ENCODE data around the gene AMPH. TPM values are rescaled to one million over a fixed set of nuclear protein-coding genes. Genes with fewer than 3 reads are reported as not detected.

Gene AMPH
- total RNA-seq, 1 experiment from 2014 or later = 9.0 TPM

DNA sequence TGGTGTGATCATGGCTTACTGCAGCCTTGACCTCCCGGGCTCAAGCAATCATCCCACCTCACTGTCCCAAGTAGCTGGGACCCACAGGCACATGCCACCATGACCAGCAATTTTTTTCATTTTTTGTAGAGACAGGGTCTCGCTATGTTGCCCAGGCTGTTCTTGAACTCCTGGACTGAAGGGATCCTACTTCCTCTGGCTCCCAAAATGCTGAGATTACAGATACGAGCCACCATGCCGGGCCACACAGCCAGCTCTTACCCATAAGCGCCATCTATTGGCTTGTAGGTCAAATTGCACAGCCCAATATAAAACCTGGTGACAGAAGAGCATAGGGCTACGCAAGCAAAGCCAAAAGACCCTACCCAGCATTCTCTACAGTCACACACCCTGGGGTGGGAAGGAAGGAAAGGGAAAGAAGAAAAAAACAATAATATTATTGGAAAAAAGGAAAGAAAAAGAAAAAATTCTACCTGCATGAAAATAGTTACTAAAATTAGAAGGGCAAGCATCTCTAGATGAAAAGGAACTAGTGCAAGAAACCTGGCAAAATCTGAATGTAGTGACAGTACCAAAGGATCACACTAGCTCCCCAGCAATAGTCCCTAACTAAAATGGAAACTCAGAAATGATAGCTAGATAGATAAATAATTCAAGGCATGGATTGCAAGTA lies 29.4 kb upstream of the AMPH start:
- Mint-ChIP-seq H3K4me1 (no peaks in the 10 kb centered on the region), H3K27me3 (ENCODE audit: low read depth) (no peaks in the 10 kb centered on the region; the same call in 1 of the 2 replicates), H3K27ac (no peak overlapping the region), H3K36me3 (no peaks in the 10 kb centered on the region), H3K9me3 (peaks cover 4% of the 10 kb centered on the region), H3K4me3 (no peak overlapping the region)
- ChIA-PET CTCF (interaction anchor here (0.6 to 2.3 kb wide), 12 partner anchors 18 to 287 kb away, joined by 3 to 8 read pairs (median 5); partner anchors contain the start of gene AMPH), POLR2A (no interaction called here)
- ATAC-seq = peak; percentile 99
- DNase-seq (ENCODE audit: low spot score) = peak; percentile 37
- no peak for TF ChIP-seq ZNF671 (CRISPR knock-in tag; IDR thresholded peaks at IDR 0.05)
- TF ChIP-seq, protein P1, sequence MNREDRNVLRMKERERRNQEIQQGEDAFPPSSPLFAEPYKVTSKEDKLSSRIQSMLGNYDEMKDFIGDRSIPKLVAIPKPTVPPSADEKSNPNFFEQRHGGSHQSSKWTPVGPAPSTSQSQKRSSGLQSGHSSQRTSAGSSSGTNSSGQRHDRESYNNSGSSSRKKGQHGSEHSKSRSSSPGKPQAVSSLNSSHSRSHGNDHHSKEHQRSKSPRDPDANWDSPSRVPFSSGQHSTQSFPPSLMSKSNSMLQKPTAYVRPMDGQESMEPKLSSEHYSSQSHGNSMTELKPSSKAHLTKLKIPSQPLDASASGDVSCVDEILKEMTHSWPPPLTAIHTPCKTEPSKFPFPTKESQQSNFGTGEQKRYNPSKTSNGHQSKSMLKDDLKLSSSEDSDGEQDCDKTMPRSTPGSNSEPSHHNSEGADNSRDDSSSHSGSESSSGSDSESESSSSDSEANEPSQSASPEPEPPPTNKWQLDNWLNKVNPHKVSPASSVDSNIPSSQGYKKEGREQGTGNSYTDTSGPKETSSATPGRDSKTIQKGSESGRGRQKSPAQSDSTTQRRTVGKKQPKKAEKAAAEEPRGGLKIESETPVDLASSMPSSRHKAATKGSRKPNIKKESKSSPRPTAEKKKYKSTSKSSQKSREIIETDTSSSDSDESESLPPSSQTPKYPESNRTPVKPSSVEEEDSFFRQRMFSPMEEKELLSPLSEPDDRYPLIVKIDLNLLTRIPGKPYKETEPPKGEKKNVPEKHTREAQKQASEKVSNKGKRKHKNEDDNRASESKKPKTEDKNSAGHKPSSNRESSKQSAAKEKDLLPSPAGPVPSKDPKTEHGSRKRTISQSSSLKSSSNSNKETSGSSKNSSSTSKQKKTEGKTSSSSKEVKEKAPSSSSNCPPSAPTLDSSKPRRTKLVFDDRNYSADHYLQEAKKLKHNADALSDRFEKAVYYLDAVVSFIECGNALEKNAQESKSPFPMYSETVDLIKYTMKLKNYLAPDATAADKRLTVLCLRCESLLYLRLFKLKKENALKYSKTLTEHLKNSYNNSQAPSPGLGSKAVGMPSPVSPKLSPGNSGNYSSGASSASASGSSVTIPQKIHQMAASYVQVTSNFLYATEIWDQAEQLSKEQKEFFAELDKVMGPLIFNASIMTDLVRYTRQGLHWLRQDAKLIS (CRISPR knock-in tag; IDR thresholded peaks at IDR 0.05; ENCODE audit: borderline replicate concordance) = no peak
- TF ChIP-seq, protein P2, sequence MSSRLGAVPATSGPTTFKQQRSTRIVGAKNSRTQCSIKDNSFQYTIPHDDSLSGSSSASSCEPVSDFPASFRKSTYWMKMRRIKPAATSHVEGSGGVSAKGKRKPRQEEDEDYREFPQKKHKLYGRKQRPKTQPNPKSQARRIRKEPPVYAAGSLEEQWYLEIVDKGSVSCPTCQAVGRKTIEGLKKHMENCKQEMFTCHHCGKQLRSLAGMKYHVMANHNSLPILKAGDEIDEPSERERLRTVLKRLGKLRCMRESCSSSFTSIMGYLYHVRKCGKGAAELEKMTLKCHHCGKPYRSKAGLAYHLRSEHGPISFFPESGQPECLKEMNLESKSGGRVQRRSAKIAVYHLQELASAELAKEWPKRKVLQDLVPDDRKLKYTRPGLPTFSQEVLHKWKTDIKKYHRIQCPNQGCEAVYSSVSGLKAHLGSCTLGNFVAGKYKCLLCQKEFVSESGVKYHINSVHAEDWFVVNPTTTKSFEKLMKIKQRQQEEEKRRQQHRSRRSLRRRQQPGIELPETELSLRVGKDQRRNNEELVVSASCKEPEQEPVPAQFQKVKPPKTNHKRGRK (CRISPR knock-in tag; IDR thresholded peaks at IDR 0.05; ENCODE audit: borderline replicate concordance) = no peak
- no peak for TF ChIP-seq FOXJ3 (CRISPR knock-in tag; IDR thresholded peaks at IDR 0.05; ENCODE audit: borderline replicate concordance)
- TF ChIP-seq, protein P3, sequence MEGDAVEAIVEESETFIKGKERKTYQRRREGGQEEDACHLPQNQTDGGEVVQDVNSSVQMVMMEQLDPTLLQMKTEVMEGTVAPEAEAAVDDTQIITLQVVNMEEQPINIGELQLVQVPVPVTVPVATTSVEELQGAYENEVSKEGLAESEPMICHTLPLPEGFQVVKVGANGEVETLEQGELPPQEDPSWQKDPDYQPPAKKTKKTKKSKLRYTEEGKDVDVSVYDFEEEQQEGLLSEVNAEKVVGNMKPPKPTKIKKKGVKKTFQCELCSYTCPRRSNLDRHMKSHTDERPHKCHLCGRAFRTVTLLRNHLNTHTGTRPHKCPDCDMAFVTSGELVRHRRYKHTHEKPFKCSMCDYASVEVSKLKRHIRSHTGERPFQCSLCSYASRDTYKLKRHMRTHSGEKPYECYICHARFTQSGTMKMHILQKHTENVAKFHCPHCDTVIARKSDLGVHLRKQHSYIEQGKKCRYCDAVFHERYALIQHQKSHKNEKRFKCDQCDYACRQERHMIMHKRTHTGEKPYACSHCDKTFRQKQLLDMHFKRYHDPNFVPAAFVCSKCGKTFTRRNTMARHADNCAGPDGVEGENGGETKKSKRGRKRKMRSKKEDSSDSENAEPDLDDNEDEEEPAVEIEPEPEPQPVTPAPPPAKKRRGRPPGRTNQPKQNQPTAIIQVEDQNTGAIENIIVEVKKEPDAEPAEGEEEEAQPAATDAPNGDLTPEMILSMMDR (IDR thresholded peaks at IDR 0.05) = peak; percentile 77
- no peak for TF ChIP-seq ZNF423 (CRISPR knock-in tag; IDR thresholded peaks at IDR 0.05)
- TF ChIP-seq TCF7 (CRISPR knock-in tag; IDR thresholded peaks at IDR 0.05; ENCODE audit: low read depth) = no peak
- TF ChIP-seq, protein P4, sequence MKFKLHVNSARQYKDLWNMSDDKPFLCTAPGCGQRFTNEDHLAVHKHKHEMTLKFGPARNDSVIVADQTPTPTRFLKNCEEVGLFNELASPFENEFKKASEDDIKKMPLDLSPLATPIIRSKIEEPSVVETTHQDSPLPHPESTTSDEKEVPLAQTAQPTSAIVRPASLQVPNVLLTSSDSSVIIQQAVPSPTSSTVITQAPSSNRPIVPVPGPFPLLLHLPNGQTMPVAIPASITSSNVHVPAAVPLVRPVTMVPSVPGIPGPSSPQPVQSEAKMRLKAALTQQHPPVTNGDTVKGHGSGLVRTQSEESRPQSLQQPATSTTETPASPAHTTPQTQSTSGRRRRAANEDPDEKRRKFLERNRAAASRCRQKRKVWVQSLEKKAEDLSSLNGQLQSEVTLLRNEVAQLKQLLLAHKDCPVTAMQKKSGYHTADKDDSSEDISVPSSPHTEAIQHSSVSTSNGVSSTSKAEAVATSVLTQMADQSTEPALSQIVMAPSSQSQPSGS (CRISPR knock-in tag; IDR thresholded peaks at IDR 0.05; ENCODE audit: borderline replicate concordance, low read depth) = no peak
- no peak for TF ChIP-seq FOXP1 (CRISPR knock-in tag; IDR thresholded peaks at IDR 0.05; ENCODE audit: borderline replicate concordance)
- TF ChIP-seq, protein P5, sequence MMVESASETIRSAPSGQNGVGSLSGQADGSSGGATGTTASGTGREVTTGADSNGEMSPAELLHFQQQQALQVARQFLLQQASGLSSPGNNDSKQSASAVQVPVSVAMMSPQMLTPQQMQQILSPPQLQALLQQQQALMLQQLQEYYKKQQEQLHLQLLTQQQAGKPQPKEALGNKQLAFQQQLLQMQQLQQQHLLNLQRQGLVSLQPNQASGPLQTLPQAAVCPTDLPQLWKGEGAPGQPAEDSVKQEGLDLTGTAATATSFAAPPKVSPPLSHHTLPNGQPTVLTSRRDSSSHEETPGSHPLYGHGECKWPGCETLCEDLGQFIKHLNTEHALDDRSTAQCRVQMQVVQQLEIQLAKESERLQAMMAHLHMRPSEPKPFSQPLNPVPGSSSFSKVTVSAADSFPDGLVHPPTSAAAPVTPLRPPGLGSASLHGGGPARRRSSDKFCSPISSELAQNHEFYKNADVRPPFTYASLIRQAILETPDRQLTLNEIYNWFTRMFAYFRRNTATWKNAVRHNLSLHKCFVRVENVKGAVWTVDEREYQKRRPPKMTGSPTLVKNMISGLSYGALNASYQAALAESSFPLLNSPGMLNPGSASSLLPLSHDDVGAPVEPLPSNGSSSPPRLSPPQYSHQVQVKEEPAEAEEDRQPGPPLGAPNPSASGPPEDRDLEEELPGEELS (CRISPR knock-in tag; IDR thresholded peaks at IDR 0.05) = no peak
- peak; percentile 93 for TF ChIP-seq ZNF121 (CRISPR knock-in tag; IDR thresholded peaks at IDR 0.05)
- TF ChIP-seq TP53 (CRISPR knock-in tag; IDR thresholded peaks at IDR 0.05) = no peak
- TF ChIP-seq GTF2I (CRISPR knock-in tag; conservative IDR thresholded peaks at IDR 0.05) = peak; percentile 72; the same call in 1 of the 2 replicates
- TF ChIP-seq, protein P6, sequence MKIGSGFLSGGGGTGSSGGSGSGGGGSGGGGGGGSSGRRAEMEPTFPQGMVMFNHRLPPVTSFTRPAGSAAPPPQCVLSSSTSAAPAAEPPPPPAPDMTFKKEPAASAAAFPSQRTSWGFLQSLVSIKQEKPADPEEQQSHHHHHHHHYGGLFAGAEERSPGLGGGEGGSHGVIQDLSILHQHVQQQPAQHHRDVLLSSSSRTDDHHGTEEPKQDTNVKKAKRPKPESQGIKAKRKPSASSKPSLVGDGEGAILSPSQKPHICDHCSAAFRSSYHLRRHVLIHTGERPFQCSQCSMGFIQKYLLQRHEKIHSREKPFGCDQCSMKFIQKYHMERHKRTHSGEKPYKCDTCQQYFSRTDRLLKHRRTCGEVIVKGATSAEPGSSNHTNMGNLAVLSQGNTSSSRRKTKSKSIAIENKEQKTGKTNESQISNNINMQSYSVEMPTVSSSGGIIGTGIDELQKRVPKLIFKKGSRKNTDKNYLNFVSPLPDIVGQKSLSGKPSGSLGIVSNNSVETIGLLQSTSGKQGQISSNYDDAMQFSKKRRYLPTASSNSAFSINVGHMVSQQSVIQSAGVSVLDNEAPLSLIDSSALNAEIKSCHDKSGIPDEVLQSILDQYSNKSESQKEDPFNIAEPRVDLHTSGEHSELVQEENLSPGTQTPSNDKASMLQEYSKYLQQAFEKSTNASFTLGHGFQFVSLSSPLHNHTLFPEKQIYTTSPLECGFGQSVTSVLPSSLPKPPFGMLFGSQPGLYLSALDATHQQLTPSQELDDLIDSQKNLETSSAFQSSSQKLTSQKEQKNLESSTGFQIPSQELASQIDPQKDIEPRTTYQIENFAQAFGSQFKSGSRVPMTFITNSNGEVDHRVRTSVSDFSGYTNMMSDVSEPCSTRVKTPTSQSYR (CRISPR knock-in tag; IDR thresholded peaks at IDR 0.05) = no peak
- TF ChIP-seq OVOL2 (CRISPR knock-in tag; IDR thresholded peaks at IDR 0.05; ENCODE audit: borderline replicate concordance) = no peak
